Mucosa of descending colon (tissue), 3 donors: ENCODE results near the gene COX10. TPM values are rescaled to one million over a fixed set of nuclear protein-coding genes. Genes with fewer than 3 reads are reported as not detected.

ENCODE experiments used
- ATAC-seq: fragments of 200-7000 bp; cut with Tn5 transposase; one replicate; pipeline ENCODE4 v1.9.1; 2020; ENCODE audit warnings: mild to moderate bottlenecking, moderate library complexity
- DNase-seq, 3 donors: peaks; one replicate each; pipeline ENCODE4 v3.0.0-alpha.2; 2020
- H3K36me3 ChIP-seq: fragments of 200-600 bp; one replicate; pipeline ENCODE4 v1.8.0; 2021; ENCODE audit warnings: low read depth, mild to moderate bottlenecking
- H3K4me1 ChIP-seq: fragments of 200-600 bp; one replicate; pipeline ENCODE4 v1.8.0; 2021; ENCODE audit warnings: low read depth, mild to moderate bottlenecking
- H3K4me3 ChIP-seq: fragments of 200-600 bp; one replicate; pipeline ENCODE4 v1.8.0; 2021; ENCODE audit warnings: mild to moderate bottlenecking
- H3K9me3 ChIP-seq: fragments of 200-600 bp; one replicate; pipeline ENCODE4 v1.8.0; 2021; ENCODE audit warnings: mild to moderate bottlenecking
- intact Hi-C, 2 donors: fragments of 100-400 bp; cut with DNase I in 1 of 2; cut with micrococcal nuclease in 1 of 2; formaldehyde crosslinking; loops; one replicate each; pipeline versions ENCODE4 v1.11.0 to v1.11.1; 2022; cut with DNase I, micrococcal nuclease
- total RNA-seq, 3 donors: library from RNA; stranded (reverse); fragmentation: NEBNext Ultra II Directional in 2 of 3; extraction: Animal tissue kit (Norgen Biotek cat#: 25700) in 2 of 3; gene quantifications; one replicate each; pipeline versions ENCODE4 v1.2.1 to v1.2.4, GENCODE V29; 2021 to 2023
- TF ChIP-seq, protein P1 (sequence below): fragments of 200-600 bp; IDR thresholded peaks from one replicate; pipeline ENCODE4 v1.8.0; 2022; ENCODE audit warnings: antibody characterized with exemption, mild to moderate bottlenecking
- donor health status: DM: no; HTN: no; CAD: no; lungs with moderate emphysema.
- donor health status: DM: no; HTN: no; CAD: no.
- donor health status: DM: no; HTN: yes; CAD: no.

COX10 gene
- total RNA-seq, 3 donors from 2014 or later, result 24.9 to 36.3 (median 35.5) TPM

GRCh38 chr17:14245002-14245401 lies 175.7 kb downstream of the COX10 start:
- no peaks in the 10 kb centered on the region for H3K36me3 ChIP-seq
- intact Hi-C loops, result no loop called here
- DNase-seq (no peak), ATAC-seq (no peak)
- no peaks in the 10 kb centered on the region for H3K4me1 ChIP-seq
- H3K4me3 ChIP-seq, result no peak overlapping the region
- H3K9me3 ChIP-seq, result no peaks in the 10 kb centered on the region
- TF ChIP-seq, protein P1, sequence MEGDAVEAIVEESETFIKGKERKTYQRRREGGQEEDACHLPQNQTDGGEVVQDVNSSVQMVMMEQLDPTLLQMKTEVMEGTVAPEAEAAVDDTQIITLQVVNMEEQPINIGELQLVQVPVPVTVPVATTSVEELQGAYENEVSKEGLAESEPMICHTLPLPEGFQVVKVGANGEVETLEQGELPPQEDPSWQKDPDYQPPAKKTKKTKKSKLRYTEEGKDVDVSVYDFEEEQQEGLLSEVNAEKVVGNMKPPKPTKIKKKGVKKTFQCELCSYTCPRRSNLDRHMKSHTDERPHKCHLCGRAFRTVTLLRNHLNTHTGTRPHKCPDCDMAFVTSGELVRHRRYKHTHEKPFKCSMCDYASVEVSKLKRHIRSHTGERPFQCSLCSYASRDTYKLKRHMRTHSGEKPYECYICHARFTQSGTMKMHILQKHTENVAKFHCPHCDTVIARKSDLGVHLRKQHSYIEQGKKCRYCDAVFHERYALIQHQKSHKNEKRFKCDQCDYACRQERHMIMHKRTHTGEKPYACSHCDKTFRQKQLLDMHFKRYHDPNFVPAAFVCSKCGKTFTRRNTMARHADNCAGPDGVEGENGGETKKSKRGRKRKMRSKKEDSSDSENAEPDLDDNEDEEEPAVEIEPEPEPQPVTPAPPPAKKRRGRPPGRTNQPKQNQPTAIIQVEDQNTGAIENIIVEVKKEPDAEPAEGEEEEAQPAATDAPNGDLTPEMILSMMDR, result no peak

DNA sequence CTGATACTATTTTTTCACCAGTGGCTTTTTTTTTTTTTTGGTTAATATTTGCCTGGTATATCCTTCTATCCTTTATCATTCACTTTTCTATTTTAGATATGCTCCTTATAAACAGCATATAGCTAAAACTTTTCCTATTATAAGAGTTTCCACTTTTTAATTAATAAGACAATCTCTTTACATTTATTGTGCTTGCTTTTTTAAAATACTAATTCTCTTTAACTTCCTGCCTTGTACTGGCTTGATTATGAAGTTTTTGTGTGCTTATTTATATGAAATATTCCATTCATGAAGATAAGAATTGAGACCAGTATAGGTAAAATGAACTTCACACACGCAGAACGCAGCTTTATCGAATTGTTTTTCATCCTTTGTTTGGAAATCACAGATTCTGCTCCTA lies 176.3 kb downstream of the COX10 start:
- no peak for ATAC-seq
- TF ChIP-seq, protein P1, result no peak
- Histone ChIP-seq H3K9me3 (no peaks in the 10 kb centered on the region), H3K36me3 (no peaks in the 10 kb centered on the region), H3K4me1 (no peaks in the 10 kb centered on the region), H3K4me3 (no peak overlapping the region)
- intact Hi-C loops, result no loop called here
- DNase-seq, result no peak

Other genes with a start within 250 kb of the COX10 start
- not detected for gene CDRT15, start 167.4 kb downstream of the COX10 start, total RNA-seq
- gene HS3ST3B1, start 231.6 kb downstream of the COX10 start, total RNA-seq, result 1 to 10 TPM; 1.4 to 1.6 (median 1.5) TPM